GM12872 (cell line): ENCODE measurements around the gene KCNH2.

ENCODE experiments used
- CTCF ChIP-seq: IDR thresholded peaks from 3 replicates; pipeline ENCODE4 v1.5.1; 2011; ENCODE audit warnings: low read depth, mild to moderate bottlenecking, low read length, moderate library complexity; ENCODE audit not compliant: insufficient read depth

Gene KCNH2

GRCh38 chr7:150988230-150989226 is 10.4 kb upstream of the KCNH2 start:
- peak; percentile 73 for TF ChIP-seq CTCF

DNA sequence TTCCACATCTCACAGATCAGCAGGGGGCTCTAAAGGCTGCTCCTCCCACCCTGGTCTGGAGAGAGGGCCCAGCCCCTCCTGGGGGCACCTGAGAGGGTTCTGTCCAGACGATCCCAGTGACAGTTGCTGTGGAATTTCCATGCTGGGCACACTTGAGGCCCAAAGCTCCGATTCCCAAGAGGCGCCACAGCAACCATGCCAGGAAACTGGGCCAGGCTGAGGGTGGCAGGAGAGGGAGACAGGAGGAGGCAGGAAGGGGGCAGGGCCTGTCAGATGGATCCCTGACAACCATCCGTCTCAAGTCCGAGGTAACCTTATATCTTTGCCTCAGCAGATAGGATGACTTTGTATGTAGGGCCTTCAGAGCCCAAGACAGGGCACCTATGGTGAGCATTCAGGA is 8.4 kb upstream of the KCNH2 start:
- TF ChIP-seq CTCF, result no peak

GRCh38 chr7:150986099-150986512 is 8.0 kb upstream of the KCNH2 start:
- peak; percentile 89 for TF ChIP-seq CTCF

GRCh38 chr7:150983893-150984368 is 5.8 kb upstream of the KCNH2 start:
- no peak for TF ChIP-seq CTCF

GRCh38 chr7:150982351-150982750 is 4.2 kb upstream of the KCNH2 start:
- no peak for TF ChIP-seq CTCF

DNA sequence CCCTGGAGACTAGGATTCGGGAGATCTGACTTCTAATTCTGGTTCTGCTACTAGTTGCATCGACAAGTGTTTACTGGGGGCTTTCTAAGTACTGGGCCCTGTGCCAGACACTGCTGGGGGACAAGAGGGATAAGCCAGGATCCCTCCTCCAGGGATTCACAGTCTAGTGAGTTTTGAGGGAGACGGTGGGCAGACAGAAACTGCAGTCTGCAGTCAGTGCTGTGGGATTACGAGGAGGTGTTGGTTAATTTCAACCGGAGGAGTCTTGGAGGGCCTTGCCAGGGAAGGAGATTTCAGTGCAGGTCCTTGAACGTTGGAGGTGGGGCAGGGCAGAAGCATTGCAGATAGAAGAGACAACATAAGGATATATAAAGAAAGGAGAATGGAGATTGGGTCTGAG is 3.5 kb upstream of the KCNH2 start:
- TF ChIP-seq CTCF, result no peak

DNA sequence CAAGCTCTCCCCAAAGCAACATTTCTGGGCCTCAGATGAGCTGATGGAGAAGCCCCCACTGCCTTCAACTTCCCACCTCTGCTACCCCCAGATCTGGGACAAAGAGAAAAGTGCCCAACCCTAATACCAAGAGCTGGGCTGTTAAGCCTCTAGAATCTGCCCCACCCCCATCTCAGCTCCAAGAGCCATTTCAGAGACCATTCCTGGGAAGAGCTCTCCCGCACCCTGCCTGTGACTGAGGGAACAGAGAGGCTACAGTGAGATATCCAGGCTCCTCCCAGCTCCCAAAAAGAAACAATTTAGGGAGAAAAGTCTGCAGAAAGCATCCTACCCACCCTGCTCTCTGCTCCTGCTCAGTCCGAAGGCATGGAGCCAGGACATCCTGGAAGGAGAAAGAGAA is 2.5 kb upstream of the KCNH2 start:
- no peak for TF ChIP-seq CTCF
